ENCODE data around the gene PLCH1.

Gene PLCH1

GRCh38 chr3:155604967-155605366 lies 139.9 kb downstream of the PLCH1 start:
- DNase-seq (ENCODE audit: low read depth in 2 of 2): no peak

- no peak for DNase-seq (ENCODE audit: low read depth in 2 of 2)
These were observed 140.7 kb downstream of the PLCH1 start for GRCh38 chr3:155604126-155604525.

GRCh38 chr3:155603302-155603701 lies 141.6 kb downstream of the PLCH1 start:
- no peak for DNase-seq (ENCODE audit: low read depth in 2 of 2)

GRCh38 chr3:155602307-155602706 lies 142.6 kb downstream of the PLCH1 start:
- no peak for DNase-seq (ENCODE audit: low read depth in 2 of 2)

- no peak for DNase-seq (ENCODE audit: low read depth in 2 of 2)
These were observed 146.2 kb downstream of the PLCH1 start for GRCh38 chr3:155598671-155599070.

- no peak for DNase-seq (ENCODE audit: low read depth in 2 of 2)
These were observed 148.3 kb downstream of the PLCH1 start for GRCh38 chr3:155596615-155597014.

- no peak for DNase-seq (ENCODE audit: low read depth in 2 of 2)
These were observed 149.5 kb downstream of the PLCH1 start for GRCh38 chr3:155595371-155595770.

- DNase-seq (ENCODE audit: low read depth in 2 of 2): no peak
These were observed 150.2 kb downstream of the PLCH1 start for GRCh38 chr3:155594526-155595187.

GRCh38 chr3:155587581-155587980 lies 157.3 kb downstream of the PLCH1 start:
- DNase-seq (ENCODE audit: low read depth in 2 of 2): no peak

- no peak for DNase-seq (ENCODE audit: low read depth in 2 of 2)
These were observed 159.5 kb downstream of the PLCH1 start for GRCh38 chr3:155585384-155585783.

GRCh38 chr3:155581579-155581978 lies 163.3 kb downstream of the PLCH1 start:
- DNase-seq (ENCODE audit: low read depth in 2 of 2): no peak

- no peak for DNase-seq (ENCODE audit: low read depth in 2 of 2)
These were observed 172.8 kb downstream of the PLCH1 start for GRCh38 chr3:155572085-155572484.

- DNase-seq (ENCODE audit: low read depth in 2 of 2): no peak
These were observed 176.6 kb downstream of the PLCH1 start for GRCh38 chr3:155568295-155568694.

- DNase-seq (ENCODE audit: low read depth in 2 of 2): no peak
These were observed 184.3 kb downstream of the PLCH1 start for GRCh38 chr3:155560594-155560993.

- no peak for DNase-seq (ENCODE audit: low read depth in 2 of 2)
These were observed 184.7 kb downstream of the PLCH1 start for GRCh38 chr3:155560135-155560534.

- DNase-seq (ENCODE audit: low read depth in 2 of 2): no peak
These were observed 188.3 kb downstream of the PLCH1 start for GRCh38 chr3:155556531-155556930.

- DNase-seq (ENCODE audit: low read depth in 2 of 2): no peak
These were observed 189.3 kb downstream of the PLCH1 start for GRCh38 chr3:155555479-155556060.

GRCh38 chr3:155554777-155555451 lies 190.0 kb downstream of the PLCH1 start:
- no peak for DNase-seq (ENCODE audit: low read depth in 2 of 2)

GRCh38 chr3:155553780-155554179 lies 191.1 kb downstream of the PLCH1 start:
- no peak for DNase-seq (ENCODE audit: low read depth in 2 of 2)

GRCh38 chr3:155553326-155553725 lies 191.5 kb downstream of the PLCH1 start:
- DNase-seq (ENCODE audit: low read depth in 2 of 2): no peak

- DNase-seq (ENCODE audit: low read depth in 2 of 2): no peak
These were observed 194.5 kb downstream of the PLCH1 start for GRCh38 chr3:155550391-155550790.

- no peak for DNase-seq (ENCODE audit: low read depth in 2 of 2)
These were observed 195.8 kb downstream of the PLCH1 start for GRCh38 chr3:155549087-155549486.

- no peak for DNase-seq (ENCODE audit: low read depth in 2 of 2)
These were observed 196.7 kb downstream of the PLCH1 start for GRCh38 chr3:155548195-155548594.
